PC-9 (cell line): ENCODE measurements around the gene CPT1C.

Experiments
- CTCF ChIP-seq: fragments of 200-600 bp; sonication (generic); conservative IDR thresholded peaks from 2 replicates; pipeline ENCODE4 v1.6.1; 2017; ENCODE audit warnings: mixed run types, antibody characterized with exemption, mild to moderate bottlenecking, moderate library complexity
- EZH2 ChIP-seq: fragments of 200-600 bp; sonication (generic); IDR thresholded peaks from 2 replicates; pipeline ENCODE4 v1.8.0; 2017; ENCODE audit warnings: antibody characterized with exemption, low read depth

DNA sequence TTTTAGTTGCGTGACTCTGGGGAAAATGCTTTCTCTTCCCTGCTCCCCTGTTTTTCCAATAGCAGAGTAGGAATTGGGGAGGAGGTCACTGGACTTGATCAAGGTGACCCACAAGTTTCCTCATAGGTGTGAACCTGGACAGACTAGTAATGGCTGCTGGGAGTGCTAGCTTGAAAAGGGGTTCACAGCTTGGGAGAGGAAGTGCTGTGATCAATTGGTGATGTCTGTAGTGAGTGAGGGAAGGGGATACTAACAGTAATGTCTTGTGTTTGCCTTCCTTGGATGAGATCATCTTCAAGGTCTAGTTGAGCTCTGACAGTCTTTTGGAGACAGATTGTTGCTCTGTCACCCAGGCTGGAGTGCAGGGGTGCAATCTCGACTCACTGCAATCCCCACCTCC is 23.4 kb upstream of the CPT1C start:
- TF ChIP-seq CTCF (no peak), EZH2 (no peak)
